Loucy (cell line): ENCODE measurements around the gene C8B.

Source experiments
- H2AFZ ChIP-seq: fragments of 200-600 bp; sonication (generic); 2 replicates; pipeline ENCODE4 v1.6.0; 2016; ENCODE audit warnings: antibody characterized with exemption, mild to moderate bottlenecking, low read length, moderate library complexity
- H3F3A ChIP-seq: fragments of 200-600 bp; 2 replicates; pipeline ENCODE4 v1.6.0; 2016; ENCODE audit warnings: antibody characterized with exemption, low read depth, mild to moderate bottlenecking
- H3K27me3 ChIP-seq: fragments of 200-600 bp; sonication (generic); 2 replicates; pipeline ENCODE4 v1.6.1; 2014; ENCODE audit warnings: low read length, mild to moderate bottlenecking; ENCODE audit not compliant: insufficient read depth, poor library complexity, severe bottlenecking
- H3K36me3 ChIP-seq: fragments of 200-600 bp; sonication (generic); 2 replicates; pipeline ENCODE4 v1.6.1; 2016; ENCODE audit warnings: low read length; ENCODE audit not compliant: insufficient read depth
- H3K4me1 ChIP-seq: fragments of 200-600 bp; sonication (generic); 2 replicates; pipeline ENCODE4 v1.5.1; 2014; ENCODE audit warnings: low read length, mild to moderate bottlenecking; ENCODE audit not compliant: insufficient read depth, poor library complexity, severe bottlenecking
- H3K4me2 ChIP-seq: fragments of 200-600 bp; sonication (generic); 2 replicates; pipeline ENCODE4 v1.6.0; 2014; ENCODE audit warnings: antibody characterized with exemption, low read length, low read depth, mild to moderate bottlenecking; ENCODE audit not compliant: poor library complexity, severe bottlenecking
- H3K4me3 ChIP-seq: fragments of 200-600 bp; sonication (generic); 2 replicates; pipeline ENCODE4 v1.5.1; 2014; ENCODE audit warnings: low read length, mild to moderate bottlenecking, mixed read lengths; ENCODE audit not compliant: poor library complexity, severe bottlenecking
- H3K79me2 ChIP-seq: fragments of 200-600 bp; sonication (generic); 2 replicates; pipeline ENCODE4 v1.6.1; 2014; ENCODE audit warnings: low read length; ENCODE audit not compliant: insufficient read depth
- H3K9ac ChIP-seq: fragments of 200-600 bp; sonication (generic); 2 replicates; pipeline ENCODE4 v1.6.0; 2014; ENCODE audit warnings: mild to moderate bottlenecking, low read depth, low read length, moderate library complexity; ENCODE audit not compliant: poor library complexity, severe bottlenecking
- H3K9me2 ChIP-seq: fragments of 200-600 bp; sonication (generic); replicated peaks from 2 replicates; pipeline ENCODE4 v1.6.1; 2016; ENCODE audit warnings: low read depth, low read length, mixed read lengths
- H3K9me3 ChIP-seq: fragments of 200-600 bp; sonication (generic); 2 replicates; pipeline ENCODE4 v1.6.1; 2014; ENCODE audit warnings: mild to moderate bottlenecking, antibody characterized with exemption, low read length, low read depth; ENCODE audit not compliant: insufficient read depth
- H4K20me1 ChIP-seq: fragments of 200-600 bp; sonication (generic); 2 replicates; pipeline ENCODE4 v1.6.0; 2014; ENCODE audit warnings: antibody characterized with exemption, low read length, mild to moderate bottlenecking; ENCODE audit not compliant: insufficient read depth, poor library complexity, severe bottlenecking
- CTCF ChIP-seq: fragments of 200-600 bp; sonication (generic); conservative IDR thresholded peaks from 2 replicates; pipeline ENCODE4 v1.5.1; 2014; ENCODE audit warnings: mild to moderate bottlenecking, antibody characterized with exemption, low read length
- EZH2phosphoT487 ChIP-seq: fragments of 200-600 bp; IDR thresholded peaks from 2 replicates; pipeline ENCODE4 v1.6.1; 2018; ENCODE audit warnings: antibody characterized with exemption, mild to moderate bottlenecking, moderate library complexity, borderline replicate concordance

Gene C8B

GRCh38 chr1:56967355-56967754 lies 1.5 kb upstream of the C8B start:
- no peaks in the 10 kb centered on the region for H3K4me1 ChIP-seq
- TF ChIP-seq EZH2phosphoT487: no peak
- TF ChIP-seq CTCF: no peak
- H3K4me2 ChIP-seq: no peak overlapping the region
- H4K20me1 ChIP-seq: no peaks in the 10 kb centered on the region
- no peaks in the 10 kb centered on the region for H3K27me3 ChIP-seq
- H3K4me3 ChIP-seq: no peak overlapping the region
- H3K9ac ChIP-seq: no peak overlapping the region
- no peak overlapping the region for H2AFZ ChIP-seq
- H3K79me2 ChIP-seq: no peaks in the 10 kb centered on the region
- H3K9me3 ChIP-seq: no peaks in the 10 kb centered on the region
- no peaks in the 10 kb centered on the region for H3K36me3 ChIP-seq
- no peaks in the 10 kb centered on the region for H3K9me2 ChIP-seq
- no peaks in the 10 kb centered on the region for H3F3A ChIP-seq

GRCh38 chr1:56966698-56966999 lies 834 bp upstream of the C8B start:
- Histone ChIP-seq H3K9me2 (no peaks in the 10 kb centered on the region), H3K79me2 (no peaks in the 10 kb centered on the region), H3K9ac (no peak overlapping the region), H2AFZ (no peak overlapping the region), H3F3A (no peaks in the 10 kb centered on the region), H3K4me3 (no peak overlapping the region), H3K4me2 (no peak overlapping the region), H3K36me3 (no peaks in the 10 kb centered on the region), H3K9me3 (no peaks in the 10 kb centered on the region), H3K27me3 (no peaks in the 10 kb centered on the region), H4K20me1 (no peaks in the 10 kb centered on the region), H3K4me1 (no peaks in the 10 kb centered on the region)
- TF ChIP-seq EZH2phosphoT487: no peak
- no peak for TF ChIP-seq CTCF

- no peaks in the 10 kb centered on the region for H3K4me1 ChIP-seq
- no peaks in the 10 kb centered on the region for H3K79me2 ChIP-seq
- H3K36me3 ChIP-seq: no peaks in the 10 kb centered on the region
- no peaks in the 10 kb centered on the region for H3F3A ChIP-seq
- no peaks in the 10 kb centered on the region for H3K9me2 ChIP-seq
- no peaks in the 10 kb centered on the region for H4K20me1 ChIP-seq
- no peaks in the 10 kb centered on the region for H3K9me3 ChIP-seq
- TF ChIP-seq EZH2phosphoT487 (no peak), CTCF (no peak)
- H3K4me2 ChIP-seq: no peak overlapping the region
- H3K4me3 ChIP-seq: no peak overlapping the region
- no peaks in the 10 kb centered on the region for H3K27me3 ChIP-seq
- H2AFZ ChIP-seq: no peak overlapping the region
- no peak overlapping the region for H3K9ac ChIP-seq
Observed at GRCh38 chr1:56965191-56965590, 624 bp downstream of the C8B start.
